Esophagus squamous epithelium (tissue), 5 donors: ENCODE measurements around the gene SMCP. TPM values are rescaled to one million over a fixed set of nuclear protein-coding genes. Genes with fewer than 3 reads are reported as not detected.

Source experiments
- DNase-seq: peaks from one replicate; lab custom pipeline; 2025; lab: John Stamatoyannopoulos, UW
- H3K27ac ChIP-seq, 4 donors: fragments of 200-600 bp; sonication (generic); one replicate each; pipeline ENCODE4 v1.5.1; 2016 to 2019; ENCODE audit warnings: mild to moderate bottlenecking in 1 of 4
- H3K27me3 ChIP-seq, 4 donors: fragments of 200-600 bp; sonication (generic); 1 replicate in 3 of 4; 2 replicates in 1 of 4; pipeline versions ENCODE4 v1.5.1 to v1.6.0; 2017 to 2021; ENCODE audit warnings: antibody characterized with exemption in 1 of 4
- H3K36me3 ChIP-seq, 3 donors: fragments of 200-600 bp; sonication (generic); one replicate each; pipeline ENCODE4 v1.5.1; 2016 to 2019
- H3K4me1 ChIP-seq, 3 donors: fragments of 200-600 bp; sonication (generic); one replicate each; pipeline ENCODE4 v1.5.1; 2017 to 2019
- H3K4me3 ChIP-seq, 4 donors: fragments of 200-600 bp; sonication (generic); 1 replicate in 3 of 4; 2 replicates in 1 of 4; pipeline ENCODE4 v1.5.1; 2016 to 2019; ENCODE audit warnings: mild to moderate bottlenecking in 2 of 4, moderate library complexity in 1 of 4
- H3K9me3 ChIP-seq, 3 donors: fragments of 200-600 bp; sonication (generic); one replicate each; pipeline ENCODE4 v1.5.1; 2016 to 2019
- CTCF ChIP-seq, 6 experiments: fragments of 450-650 bp in 4 of 6; fragments of 200-600 bp in 2 of 6; sonication (generic) in 2 of 6; IDR thresholded peaks; one replicate each; pipeline ENCODE4 v1.5.1; 2016 to 2019; ENCODE audit warnings: antibody characterized with exemption in 6 of 6, mild to moderate bottlenecking in 4 of 6, moderate library complexity in 4 of 6
- POLR2A ChIP-seq, 4 donors: fragments of 450-650 bp; IDR thresholded peaks; one replicate each; pipeline ENCODE4 v1.6.1; 2017; ENCODE audit warnings: antibody characterized with exemption in 4 of 4, mild to moderate bottlenecking in 4 of 4, moderate library complexity in 3 of 4
- WGBS, 2 donors: methylation state at CpG; one replicate each; pipeline ENCODE4 v1.1.5; 2018; 5-methylcytosine and 5-hydroxymethylcytosine counted together
- intact Hi-C: fragments of 100-400 bp; cut with DNase I; formaldehyde crosslinking; loops from one replicate; pipeline ENCODE4 v1.15.0; 2022
- total RNA-seq, 4 donors: library from RNA; depleted of rRNA; stranded (reverse); fragments of >200 nt; gene quantifications; one replicate each; pipeline ENCODE4 v1.1.0, GENCODE V29; 2016
- donor health status: DM: yes; HTN: yes; CAD: no.

SMCP gene
- total RNA-seq, 4 donors from 2014 or later, result not detected

GRCh38 chr1:152859696-152860095, 18.4 kb upstream of the SMCP start, which contains the start of gene LCE7A:
TSS of gene LCE7A (plus strand) at chr1:152859996. CDS start at chr1:152860698, 702 bp downstream.
- DNase-seq, result no peak
- TF ChIP-seq CTCF (IDR thresholded peaks at IDR 0.05) (no peak), POLR2A (IDR thresholded peaks at IDR 0.05) (no peak)
- Histone ChIP-seq H3K36me3 (no peaks in the 10 kb centered on the region), H3K27ac (no peak within 1 kb of the TSS), H3K4me1 (peaks cover 0 to 3% (median 0%) of the 10 kb centered on the region in 3 donors), H3K9me3 (no peaks in the 10 kb centered on the region), H3K4me3 (no peak within 1 kb of the TSS), H3K27me3 (no peaks in the 10 kb centered on the region)
- 74 to 83% methylated on average over 3 of the region's 3 CpGs for WGBS, 2 donors
- intact Hi-C loops, result loop anchor here (10.0 kb wide), 1 partner anchor 205 kb away; no protein-coding TSS in a partner anchor

GRCh38 chr1:152860129-152860528, 18.0 kb upstream of the SMCP start:
- no peaks in the 10 kb centered on the region for H3K36me3 ChIP-seq
- H3K27ac ChIP-seq, result no peak overlapping the region
- intact Hi-C loops, result loop anchor here (10.0 kb wide), 1 partner anchor 205 kb away; no protein-coding TSS in a partner anchor
- no peak for DNase-seq
- peaks cover 0 to 3% (median 0%) of the 10 kb centered on the region in 3 donors for H3K4me1 ChIP-seq
- TF ChIP-seq CTCF (IDR thresholded peaks at IDR 0.05), result no peak
- TF ChIP-seq POLR2A (IDR thresholded peaks at IDR 0.05), result no peak
- WGBS, 2 donors, result 72 to 73% methylated on average over 3 of the region's 3 CpGs
- no peaks in the 10 kb centered on the region for H3K9me3 ChIP-seq
- H3K4me3 ChIP-seq, result no peak overlapping the region
- no peaks in the 10 kb centered on the region for H3K27me3 ChIP-seq

DNA sequence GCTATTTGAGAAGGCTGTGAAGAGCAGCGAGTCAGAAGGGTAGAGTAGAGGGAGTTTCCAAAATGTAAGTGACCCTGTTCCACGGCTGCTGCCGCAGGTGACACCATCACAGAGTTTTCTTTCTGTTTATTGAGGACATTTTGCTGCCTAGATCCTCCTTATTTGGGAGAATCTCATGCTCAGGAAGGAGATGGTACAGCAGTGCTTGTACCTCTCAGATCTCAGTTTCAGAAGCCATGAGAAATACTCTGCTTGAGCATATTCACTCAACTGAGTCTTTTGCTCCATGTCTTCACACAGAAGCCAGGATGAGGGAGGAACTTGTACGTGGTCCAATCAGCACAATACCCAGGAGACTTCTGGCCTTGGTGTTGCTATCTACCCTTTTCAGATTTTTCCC, 16.7 kb upstream of the SMCP start:
- Histone ChIP-seq H3K36me3 (no peaks in the 10 kb centered on the region), H3K27me3 (no peaks in the 10 kb centered on the region), H3K27ac (no peak overlapping the region), H3K9me3 (no peaks in the 10 kb centered on the region), H3K4me1 (peaks cover 0 to 3% (median 0%) of the 10 kb centered on the region in 3 donors), H3K4me3 (no peak overlapping the region)
- intact Hi-C loops, result loop anchor here (10.0 kb wide), 1 partner anchor 207 kb away; no protein-coding TSS in a partner anchor
- 68 to 73% methylated on average over 4 of the region's 4 CpGs for WGBS, 2 donors
- no peak for TF ChIP-seq POLR2A (IDR thresholded peaks at IDR 0.05)
- no peak for TF ChIP-seq CTCF (IDR thresholded peaks at IDR 0.05)
- no peak for DNase-seq

- intact Hi-C loops, result loop anchor here (10.0 kb wide), 1 partner anchor 210 kb away; no protein-coding TSS in a partner anchor
- no peak for DNase-seq
- Histone ChIP-seq H3K9me3 (no peaks in the 10 kb centered on the region), H3K4me3 (no peak overlapping the region), H3K4me1 (peaks cover 0 to 3% (median 0%) of the 10 kb centered on the region in 3 donors), H3K36me3 (no peaks in the 10 kb centered on the region), H3K27ac (no peak overlapping the region), H3K27me3 (no peaks in the 10 kb centered on the region)
- TF ChIP-seq POLR2A (IDR thresholded peaks at IDR 0.05), result no peak
- TF ChIP-seq CTCF (IDR thresholded peaks at IDR 0.05), result no peak
Observed at GRCh38 chr1:152864443-152864842, 13.7 kb upstream of the SMCP start.

GRCh38 chr1:152866321-152866720, 11.8 kb upstream of the SMCP start:
- TF ChIP-seq POLR2A (IDR thresholded peaks at IDR 0.05), result no peak
- TF ChIP-seq CTCF (IDR thresholded peaks at IDR 0.05), result no peak
- Histone ChIP-seq H3K4me3 (no peak overlapping the region), H3K9me3 (no peaks in the 10 kb centered on the region), H3K4me1 (peaks cover 0 to 4% (median 0%) of the 10 kb centered on the region in 3 donors), H3K27ac (no peak overlapping the region), H3K27me3 (no peaks in the 10 kb centered on the region), H3K36me3 (no peaks in the 10 kb centered on the region)
- WGBS, 2 donors, result 83 to 90% methylated on average over 2 of the region's 2 CpGs
- intact Hi-C loops, result loop anchor here (10.0 kb wide), 1 partner anchor 212 kb away; no protein-coding TSS in a partner anchor
- DNase-seq, result no peak
